Keratinocyte (primary cell): ENCODE measurements around the gene ATP6V0D1. TPM values are rescaled to one million over a fixed set of nuclear protein-coding genes. Genes with fewer than 3 reads are reported as not detected.

Source experiments
- DNase-seq: peaks from one replicate; pipeline ENCODE4 v3.0.0-alpha.2; 2011; ENCODE audit warnings: low read depth, missing footprints, low spot score
- FAIRE-seq: peaks from 2 replicates; lab custom pipeline; 2011; peaks lifted over from hg19 to GRCh38; lab: Jason Lieb, UNC
- H2AFZ ChIP-seq: 2 replicates; pipeline ENCODE4 v1.6.0; 2012; ENCODE audit warnings: low read length, control low read depth, inconsistent platforms; ENCODE audit not compliant: control insufficient read depth
- H3K27ac ChIP-seq: 2 replicates; pipeline ENCODE4 v1.5.1; 2011; ENCODE audit warnings: low read length; ENCODE audit not compliant: control insufficient read depth, insufficient read depth
- H3K27me3 ChIP-seq: 3 replicates; pipeline ENCODE4 v1.6.0; 2011; ENCODE audit warnings: low read length; ENCODE audit not compliant: control insufficient read depth, insufficient read depth; ENCODE audit errors: extremely low read depth
- H3K36me3 ChIP-seq, 2 experiments: 2 replicates in 1 of 2; 3 replicates in 1 of 2; pipeline ENCODE4 v1.5.1; 2011; ENCODE audit warnings: low read length in 2 of 2, mild to moderate bottlenecking in 1 of 2; ENCODE audit not compliant: control insufficient read depth in 2 of 2, insufficient read depth in 2 of 2; ENCODE audit errors: extremely low read depth in 1 of 2
- H3K4me1 ChIP-seq: 3 replicates; pipeline ENCODE4 v1.5.1; 2011; ENCODE audit warnings: low read length; ENCODE audit not compliant: control insufficient read depth, insufficient read depth; ENCODE audit errors: extremely low read depth
- H3K4me2 ChIP-seq: 3 replicates; pipeline ENCODE4 v1.6.0; 2011; ENCODE audit warnings: low read depth, low read length; ENCODE audit not compliant: control insufficient read depth, insufficient read depth; ENCODE audit errors: extremely low read depth
- H3K4me3 ChIP-seq, 3 experiments: fragments of 200-600 bp in 1 of 3; sonication (generic) in 1 of 3; 2 replicates in 2 of 3; 3 replicates in 1 of 3; pipeline ENCODE4 v1.5.1; 2011 to 2016; ENCODE audit warnings: low read length in 3 of 3, mild to moderate bottlenecking in 3 of 3, control low read depth in 2 of 3, inconsistent platforms in 1 of 3, low read depth in 1 of 3, mixed read lengths in 1 of 3, mixed run types in 1 of 3, moderate library complexity in 1 of 3; ENCODE audit not compliant: control insufficient read depth in 2 of 3, insufficient read depth in 2 of 3; ENCODE audit errors: extremely low read depth in 1 of 3
- H3K79me2 ChIP-seq: 2 replicates; pipeline ENCODE4 v1.6.0; 2012; ENCODE audit warnings: low read length; ENCODE audit not compliant: control insufficient read depth, insufficient read depth
- H3K9ac ChIP-seq: 3 replicates; pipeline ENCODE4 v1.6.0; 2011; ENCODE audit warnings: low read length; ENCODE audit not compliant: control insufficient read depth, insufficient read depth; ENCODE audit errors: extremely low read depth
- H3K9me1 ChIP-seq: 3 replicates; pipeline ENCODE4 v1.6.0; 2011; ENCODE audit warnings: low read length; ENCODE audit not compliant: control insufficient read depth, insufficient read depth; ENCODE audit errors: extremely low read depth
- H3K9me3 ChIP-seq: 2 replicates; pipeline ENCODE4 v1.5.1; 2012; ENCODE audit warnings: low read depth, low read length; ENCODE audit not compliant: control insufficient read depth
- H4K20me1 ChIP-seq: 3 replicates; pipeline ENCODE4 v1.6.0; 2011; ENCODE audit warnings: low read length; ENCODE audit not compliant: control insufficient read depth, insufficient read depth; ENCODE audit errors: extremely low read depth
- EZH2 ChIP-seq: IDR thresholded peaks from one replicate; pipeline ENCODE4 v1.6.1; 2012; ENCODE audit warnings: inconsistent platforms, mild to moderate bottlenecking, low read length, moderate library complexity
- dilution Hi-C: fragments of 300-500 bp; cut with MboI; formaldehyde crosslinking; loops from one replicate; pipeline ENCODE4 v1.7.0; 2020; ENCODE audit warnings: low sequenced_read_pairs; ENCODE audit not compliant: extremely low pct_ligation_motif_present
- polyA plus RNA-seq, 5 experiments: library from polyadenylated mRNA; depleted of rRNA in 3 of 5; stranded (reverse) in 3 of 5; stranded (forward) in 1 of 5; unstranded in 1 of 5; fragments of >200 nt; gene quantifications; 1 replicate in 1 of 5; 2 replicates in 3 of 5; 3 replicates in 1 of 5; pipeline versions ENCODE4 v1.2.1 to v1.2.3, GENCODE V29; 2011 to 2012; ENCODE audit warnings: missing spikeins in 2 of 5, low read depth in 1 of 5, low replicate concordance in 1 of 5
- TF ChIP-seq, protein P1 (sequence below), 3 experiments: IDR thresholded peaks in 1 of 3; conservative IDR thresholded peaks in 1 of 3; optimal IDR thresholded peaks in 1 of 3; 2 replicates in 2 of 3; 3 replicates in 1 of 3; pipeline versions ENCODE3 to v1.5.1; 2011; ENCODE audit warnings: low read length in 3 of 3, mild to moderate bottlenecking in 3 of 3, moderate library complexity in 2 of 3, control low read depth in 1 of 3, inconsistent platforms in 1 of 3; ENCODE audit not compliant: insufficient read depth in 2 of 3; ENCODE audit errors: extremely low read depth in 1 of 3

The ATP6V0D1 gene
- polyA plus RNA-seq, 1 donor (not counting 4 experiments of a cell fraction or from before 2014, with no cell fraction given) = 97.1 TPM

GRCh38 chr16:67457611-67458010, 23.3 kb downstream of the ATP6V0D1 start:
- Histone ChIP-seq H3K36me3 (peaks cover 12 to 22% of the 10 kb centered on the region in 2 experiments), H3K9me1 (peaks cover 13% of the 10 kb centered on the region), H3K9me3 (no peaks in the 10 kb centered on the region), H3K27ac (no peak overlapping the region), H3K79me2 (peaks cover 20% of the 10 kb centered on the region), H3K4me3 (no peak overlapping the region), H4K20me1 (peaks cover 33% of the 10 kb centered on the region), H3K27me3 (no peaks in the 10 kb centered on the region), H3K9ac (no peak overlapping the region), H3K4me2 (no peak overlapping the region), H2AFZ (no peak overlapping the region), H3K4me1 (peaks cover 23% of the 10 kb centered on the region)
- TF ChIP-seq, protein P1, sequence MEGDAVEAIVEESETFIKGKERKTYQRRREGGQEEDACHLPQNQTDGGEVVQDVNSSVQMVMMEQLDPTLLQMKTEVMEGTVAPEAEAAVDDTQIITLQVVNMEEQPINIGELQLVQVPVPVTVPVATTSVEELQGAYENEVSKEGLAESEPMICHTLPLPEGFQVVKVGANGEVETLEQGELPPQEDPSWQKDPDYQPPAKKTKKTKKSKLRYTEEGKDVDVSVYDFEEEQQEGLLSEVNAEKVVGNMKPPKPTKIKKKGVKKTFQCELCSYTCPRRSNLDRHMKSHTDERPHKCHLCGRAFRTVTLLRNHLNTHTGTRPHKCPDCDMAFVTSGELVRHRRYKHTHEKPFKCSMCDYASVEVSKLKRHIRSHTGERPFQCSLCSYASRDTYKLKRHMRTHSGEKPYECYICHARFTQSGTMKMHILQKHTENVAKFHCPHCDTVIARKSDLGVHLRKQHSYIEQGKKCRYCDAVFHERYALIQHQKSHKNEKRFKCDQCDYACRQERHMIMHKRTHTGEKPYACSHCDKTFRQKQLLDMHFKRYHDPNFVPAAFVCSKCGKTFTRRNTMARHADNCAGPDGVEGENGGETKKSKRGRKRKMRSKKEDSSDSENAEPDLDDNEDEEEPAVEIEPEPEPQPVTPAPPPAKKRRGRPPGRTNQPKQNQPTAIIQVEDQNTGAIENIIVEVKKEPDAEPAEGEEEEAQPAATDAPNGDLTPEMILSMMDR (optimal IDR thresholded peaks at IDR 0.05 in 1 of 3, IDR thresholded peaks at IDR 0.05 in 1 of 3, conservative IDR thresholded peaks at IDR 0.05 in 1 of 3; ENCODE audit: extremely low read depth in 1 of 3, insufficient read depth in 2 of 3, low read length in 3 of 3) = no peak
- no peak for DNase-seq
- dilution Hi-C loops = no loop called here
- FAIRE-seq = no peak

GRCh38 chr16:67456391-67457081, 24.4 kb downstream of the ATP6V0D1 start:
- H3K36me3 ChIP-seq = peaks cover 18 to 19% of the 10 kb centered on the region in 2 experiments
- dilution Hi-C loops = no loop called here
- no peak overlapping the region for H3K9ac ChIP-seq
- no peak for TF ChIP-seq EZH2
- TF ChIP-seq, protein P1 (optimal IDR thresholded peaks at IDR 0.05 in 1 of 3, IDR thresholded peaks at IDR 0.05 in 1 of 3, conservative IDR thresholded peaks at IDR 0.05 in 1 of 3; ENCODE audit: extremely low read depth in 1 of 3, insufficient read depth in 2 of 3, low read length in 3 of 3) = peak; percentile 49 to 76 (median 75)
- DNase-seq (no peak), FAIRE-seq (peak; percentile 60)
- H3K9me1 ChIP-seq = peaks cover 10% of the 10 kb centered on the region
- H3K9me3 ChIP-seq = no peaks in the 10 kb centered on the region
- H3K4me3 ChIP-seq = no peak overlapping the region
- H4K20me1 ChIP-seq = peaks cover 30% of the 10 kb centered on the region
- peaks cover 14% of the 10 kb centered on the region for H3K79me2 ChIP-seq
- H3K27ac ChIP-seq = no peak overlapping the region
- H3K4me1 ChIP-seq = peaks cover 12% of the 10 kb centered on the region
- H3K4me2 ChIP-seq = no peak overlapping the region
- no peaks in the 10 kb centered on the region for H3K27me3 ChIP-seq
- H2AFZ ChIP-seq = no peak overlapping the region
